ENCODE data around the gene LIPC. TPM values are rescaled to one million over a fixed set of nuclear protein-coding genes. Genes with fewer than 3 reads are reported as not detected.
A peak's percentile ranks its signal among the peaks of the same experiment; 100 is the strongest.

Gene LIPC
- total and polyA plus RNA-seq, 9 of the 15 experiments (the other 6 are each of a cell fraction or from before 2014, with no cell fraction given), result 0.07 to 0.41 (median 0.11) TPM; not detected in 2

- no TSS peak for BruUV-seq (replicated peaks)
- Histone ChIP-seq H3K9ac (ENCODE audit: insufficient read depth in 1 of 2, low read depth in 2 of 2, low read length in 2 of 2) (no peak overlapping the region), H3K9me3 (replicated peaks; ENCODE audit: control insufficient read depth, insufficient read depth, low read depth, low read length) (no peaks in the 10 kb centered on the region), H3K36me3 (ENCODE audit: control insufficient read depth, insufficient read depth, low read length) (no peaks in the 10 kb centered on the region), H3K4me3 (no peak overlapping the region), H3K4me1 (replicated peaks in 1 of 2; ENCODE audit: control insufficient read depth in 2 of 2, insufficient read depth in 2 of 2, low read length in 2 of 2) (peaks cover 14 to 17% of the 10 kb centered on the region in 2 experiments), H3K79me2 (ENCODE audit: control insufficient read depth, insufficient read depth, low read length) (no peaks in the 10 kb centered on the region), H3K27ac (ENCODE audit: extremely low read depth, low read depth, low read length) (no peak overlapping the region), H3K9me1 (ENCODE audit: control insufficient read depth, insufficient read depth, low read length) (no peaks in the 10 kb centered on the region), H3K4me2 (ENCODE audit: insufficient read depth, low read length) (no peak overlapping the region), H3K27me3 (ENCODE audit: control insufficient read depth in 2 of 2, insufficient read depth in 2 of 2, low read length in 2 of 2) (no peaks in the 10 kb centered on the region), H2AFZ (ENCODE audit: low read depth, low read length) (peak overlapping the region; percentile 43; the same call in 1 of the 2 replicates), H4K20me1 (replicated peaks; ENCODE audit: control insufficient read depth, insufficient read depth, low read length) (no peaks in the 10 kb centered on the region)
- ATAC-seq (no peak), FAIRE-seq (no peak), DNase-seq (ENCODE audit: extremely low read depth in 1 of 4, low spot score in 3 of 4) (no peak)
- in situ Hi-C loops (cut with MboI) (loop anchor here (10.0 kb wide), 1 partner anchor 312 kb away; the partner anchor contains the start of gene ADAM10), intact Hi-C loops (cut with micrococcal nuclease) (loop anchor here (5.0 to 10.0 kb wide), 3 partner anchors 48 to 322 kb away; no protein-coding TSS in a partner anchor)
- 59% methylated on average over 7 of the region's 7 CpGs for WGBS (ENCODE audit: insufficient coverage, low coverage, missing lambda C conversion rate)
- ChIA-PET CTCF (ENCODE audit: low intra/inter-chr PET ratio) (no interaction called here), POLR2A (no interaction called here)
- TF ChIP-seq PTRF (tag; IDR thresholded peaks at IDR 0.05), result no peak
- no peak for TF ChIP-seq CEBPG (CRISPR knock-in tag; IDR thresholded peaks at IDR 0.05)
- TF ChIP-seq CEBPG (tag; conservative IDR thresholded peaks at IDR 0.05 in 1 of 2, IDR thresholded peaks at IDR 0.05 in 1 of 2), result peak; percentile 18 to 56; a peak in 1 of 4 replicates
- no peak for TF ChIP-seq CAMTA2 (CRISPR knock-in tag; conservative IDR thresholded peaks at IDR 0.05)
- TF ChIP-seq CEBPB (tag; IDR thresholded peaks at IDR 0.05), result peak; percentile 65
- TF ChIP-seq PCBP2 (IDR thresholded peaks at IDR 0.05; ENCODE audit: low read depth, low read length, poor library complexity, severe bottlenecking), result no peak
- TF ChIP-seq NFYB (IDR thresholded peaks at IDR 0.05; ENCODE audit: extremely low read depth, insufficient read length), result no peak
- TF ChIP-seq ETV1 (tag; conservative IDR thresholded peaks at IDR 0.05; ENCODE audit: low read depth), result no peak
These were observed 610 bp downstream of the LIPC start for GRCh38 chr15:58432401-58432800.
